Activated CD4-positive, CD25-positive, alpha-beta regulatory T cell treated with anti-CD3 and anti-CD28 coated beads, Interleukin-2, amount 50 U/mL, for 24 hours (primary cell): Measurements from ENCODE around the gene CA4.

Experiments used
- ATAC-seq, 2 donors: fragments of 150-1000 bp; cut with Tn5 transposase; one replicate each; pipeline ENCODE4 v1.10.0; 2021; ENCODE audit warnings: mild to moderate bottlenecking in 1 of 2, moderate library complexity in 1 of 2

Gene CA4

GRCh38 chr17:60134396-60135150, 15.2 kb upstream of the CA4 start:
- ATAC-seq = peak; percentile 5 to 7

DNA sequence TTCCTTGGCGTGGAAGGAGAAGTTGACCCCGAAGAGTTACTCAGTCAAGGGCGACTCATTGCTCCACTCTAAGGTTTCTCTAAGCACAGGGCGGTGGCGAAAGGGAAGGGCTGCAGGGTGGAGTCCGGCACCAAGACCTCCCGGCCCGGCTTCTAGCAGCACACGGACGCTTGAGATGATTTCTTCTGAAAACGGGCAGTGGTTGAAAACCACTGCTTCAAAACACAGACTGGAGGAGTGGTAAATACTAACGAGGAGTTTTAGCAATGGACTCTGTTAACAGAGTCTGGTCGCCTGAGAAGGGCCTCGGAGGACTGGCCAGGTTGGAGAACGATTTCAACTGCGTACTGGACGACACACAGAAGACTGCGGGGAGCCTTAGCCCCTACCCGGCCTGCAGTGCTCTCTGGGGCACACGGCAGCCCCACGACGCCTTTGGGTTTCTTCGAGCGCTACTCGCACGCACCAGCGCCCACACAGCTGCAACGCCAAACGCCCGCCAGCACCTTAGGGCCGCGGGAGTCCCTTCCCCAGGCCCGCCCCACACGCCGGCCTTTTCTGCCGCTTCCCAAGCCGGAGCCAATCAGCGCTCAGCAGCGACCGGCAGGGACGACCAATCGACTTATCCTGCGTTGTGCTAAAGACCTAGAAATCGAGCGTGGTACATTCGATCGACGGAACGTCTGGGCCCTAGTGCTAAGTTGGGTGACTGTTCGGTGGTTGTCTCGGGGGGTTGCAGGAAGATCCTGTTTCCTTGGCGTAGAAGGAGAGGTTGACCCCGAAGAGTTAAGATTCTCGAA, 14.4 kb upstream of the CA4 start:
- peak; percentile 96 for ATAC-seq

DNA sequence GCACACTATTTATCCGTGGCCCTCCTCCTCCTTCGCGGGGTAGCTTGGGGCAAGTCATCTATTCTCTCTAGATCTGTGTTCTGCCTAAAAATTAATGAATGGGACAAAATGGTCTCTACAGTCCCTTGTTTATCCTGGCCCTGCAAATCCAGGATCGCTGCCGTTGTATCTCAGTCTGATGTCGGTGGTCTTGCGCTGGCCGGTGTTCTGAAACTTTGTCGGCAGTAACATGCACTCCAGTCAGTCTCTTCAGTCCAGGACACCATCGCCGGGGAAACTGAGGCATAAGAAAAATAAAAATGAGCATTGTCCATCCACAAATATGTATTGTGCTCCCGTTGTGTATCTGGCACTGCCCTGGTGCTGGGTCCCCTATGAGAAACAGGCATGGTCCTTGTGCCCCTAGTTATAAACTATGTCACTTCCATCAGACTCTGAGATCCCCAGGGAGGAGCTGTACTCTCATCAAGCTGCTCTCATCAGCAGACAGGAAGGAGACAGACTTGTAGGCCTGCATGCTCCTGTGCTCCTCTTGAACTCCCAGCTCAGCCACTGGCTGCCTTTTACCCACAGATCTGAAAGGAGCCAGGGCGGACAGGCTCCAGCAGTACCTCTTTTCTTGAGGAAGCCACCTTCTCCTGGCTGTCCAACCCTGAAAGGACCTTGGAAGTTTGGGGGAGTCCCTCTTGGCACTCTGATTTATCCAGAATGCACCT, 13.7 kb upstream of the CA4 start:
- ATAC-seq = no peak

- no peak for ATAC-seq
Observed at GRCh38 chr17:60137731-60138130, 12.0 kb upstream of the CA4 start.

- no peak for ATAC-seq
Observed at GRCh38 chr17:60138769-60139437, 10.9 kb upstream of the CA4 start.

GRCh38 chr17:60139438-60140285, 10.1 kb upstream of the CA4 start:
- ATAC-seq = peak in 1 of 2 donors; percentile 14

- ATAC-seq = no peak
Observed at GRCh38 chr17:60141111-60142018, 8.4 kb upstream of the CA4 start.

DNA sequence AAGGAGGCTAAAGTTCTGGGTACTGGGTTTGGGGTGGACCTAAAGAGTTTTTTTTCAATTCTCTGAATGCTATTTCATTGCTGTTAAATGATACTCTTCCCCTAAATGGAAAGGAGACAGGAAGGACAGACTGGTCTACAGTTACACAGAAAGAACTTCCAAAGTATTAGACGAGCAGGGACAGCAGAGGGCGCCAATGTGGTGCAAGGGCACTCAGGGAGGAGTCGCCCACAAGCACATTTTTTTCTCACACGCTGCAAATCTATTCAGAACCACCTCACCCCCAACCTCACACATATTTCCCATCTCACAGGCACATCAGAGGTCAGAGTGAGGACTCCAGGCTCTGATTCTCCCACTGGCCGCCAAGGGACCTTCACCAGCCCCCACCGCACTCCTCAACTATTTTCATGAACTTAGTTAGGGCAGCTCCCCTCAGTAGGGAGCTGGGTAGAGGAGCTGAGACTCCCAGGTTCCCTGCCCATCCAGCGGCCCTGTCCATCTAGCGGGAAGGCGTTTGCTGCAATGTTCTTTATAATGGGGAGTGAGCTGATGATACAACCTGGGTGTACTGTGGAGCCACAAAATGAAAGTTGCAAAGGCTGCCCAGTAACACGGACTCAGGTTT, 6.8 kb upstream of the CA4 start:
- ATAC-seq = peak; percentile 78 to 86

GRCh38 chr17:60145006-60145935, 4.5 kb upstream of the CA4 start:
- ATAC-seq = no peak

GRCh38 chr17:60146206-60146605, 3.6 kb upstream of the CA4 start:
- no peak for ATAC-seq

DNA sequence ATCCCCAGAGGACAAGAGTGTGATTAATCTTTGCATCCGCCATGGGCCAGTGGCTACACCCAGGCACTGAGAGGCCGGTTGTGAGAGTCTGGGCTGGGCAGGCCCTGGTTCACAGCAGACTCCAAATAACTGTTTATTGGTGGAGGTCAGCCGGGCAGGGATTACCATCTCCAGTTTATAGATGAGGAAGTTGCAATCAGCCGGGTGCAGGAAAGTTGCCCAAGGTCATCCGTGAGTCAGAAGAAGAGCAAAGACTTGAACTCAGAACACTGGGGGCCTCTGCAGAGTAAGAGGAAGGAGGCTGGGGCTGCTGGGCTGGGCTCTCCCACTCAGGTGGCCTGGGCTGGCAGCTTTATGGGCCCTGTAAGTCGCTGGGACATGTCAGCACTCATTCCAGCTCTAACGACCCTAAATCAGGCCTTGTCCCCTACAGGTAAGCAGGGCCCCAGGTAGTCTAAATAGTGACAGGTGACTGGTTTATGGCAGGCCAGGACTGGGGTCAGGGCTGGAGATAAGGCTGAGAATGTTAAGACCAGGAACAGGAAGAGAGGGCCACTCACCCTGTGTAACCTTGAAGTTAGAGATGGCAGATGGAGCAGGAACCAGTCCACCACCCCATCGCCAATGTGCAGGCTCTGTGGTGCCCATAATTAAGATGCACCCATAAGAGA, 2.1 kb upstream of the CA4 start:
- no peak for ATAC-seq

DNA sequence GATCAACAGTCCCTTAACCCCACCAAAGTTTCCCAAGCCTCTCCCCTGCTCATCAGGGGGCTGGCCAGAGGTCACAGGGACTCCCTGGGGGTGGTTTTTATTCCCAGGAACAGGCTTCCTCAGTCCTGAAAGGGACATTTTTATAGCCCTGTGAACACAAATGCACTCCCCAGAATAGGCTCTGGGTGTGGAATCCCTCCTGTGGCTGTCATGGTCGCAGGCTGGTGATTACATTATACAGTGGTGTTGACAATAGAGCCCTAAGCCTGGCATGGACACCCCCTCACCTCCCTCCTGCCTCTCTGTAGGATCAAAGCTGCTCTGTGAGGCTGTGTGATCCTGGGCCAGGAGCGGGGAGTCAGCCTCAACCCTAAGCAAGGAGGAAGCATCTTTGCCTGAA, 1.4 kb upstream of the CA4 start:
- no peak for ATAC-seq

GRCh38 chr17:60151355-60151754, 1.6 kb downstream of the CA4 start:
- ATAC-seq = peak; percentile 97

GRCh38 chr17:60153606-60154390, 4.0 kb downstream of the CA4 start:
- ATAC-seq = no peak

GRCh38 chr17:60154616-60155426, 5.0 kb downstream of the CA4 start:
- ATAC-seq = no peak

DNA sequence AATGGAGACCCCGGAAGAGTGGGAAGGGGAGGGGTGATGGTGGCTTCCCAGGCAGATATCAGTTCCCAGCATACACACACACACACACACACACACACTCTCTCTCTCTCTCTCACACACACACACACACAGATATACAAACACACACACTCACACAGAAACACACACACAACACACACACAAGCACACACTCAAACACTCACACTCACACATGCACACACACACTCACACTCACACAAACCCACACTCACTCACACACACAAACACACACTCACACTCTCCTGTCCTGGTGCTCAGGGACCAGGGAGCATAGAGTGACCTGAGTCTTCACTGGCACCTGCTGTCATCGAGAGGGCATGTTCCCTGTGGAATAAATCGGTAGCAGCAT, 5.6 kb downstream of the CA4 start:
- ATAC-seq = no peak

DNA sequence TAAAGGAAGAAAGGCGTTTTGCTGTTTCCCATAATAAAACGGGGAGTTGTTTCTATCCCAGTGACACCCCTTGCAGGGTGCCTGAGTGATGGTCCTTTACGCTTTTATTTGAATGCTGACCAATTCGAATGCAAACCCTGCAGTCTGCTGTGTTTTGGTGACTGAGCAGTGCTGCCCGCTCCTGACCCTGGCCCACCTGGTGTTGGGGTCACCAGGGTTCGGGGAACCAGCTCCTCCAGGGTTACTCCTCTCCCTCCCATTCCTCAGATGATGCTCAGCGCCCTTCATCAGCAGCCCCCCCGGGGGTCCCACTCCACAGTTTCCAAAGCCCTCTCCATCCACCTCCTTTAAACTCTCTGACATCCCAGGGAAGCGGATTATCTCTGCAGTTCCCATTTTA, 6.0 kb downstream of the CA4 start:
- ATAC-seq = no peak
